HG02678 (cell line): ENCODE measurements around the gene PODXL.

Experiments used
- ATAC-seq: cut with Tn5 transposase; IDR thresholded peaks from one replicate; pipeline ENCODE4 v1.9.1; 2021; ENCODE audit warnings: mild to moderate bottlenecking, moderate library complexity; ENCODE audit not compliant: unreplicated experiment

Gene PODXL

GRCh38 chr7:131556053-131556908, at the start of gene PODXL:
Gene PODXL, minus strand, starts transcription at chr7:131556628. Its CDS starts 269 bp downstream, at chr7:131556359.
- peak; percentile 78 for ATAC-seq

GRCh38 chr7:131605280-131605878, 49.0 kb upstream of the PODXL start:
- ATAC-seq = no peak

GRCh38 chr7:131604841-131605279, 48.4 kb upstream of the PODXL start:
- ATAC-seq = no peak

GRCh38 chr7:131603932-131604331, 47.5 kb upstream of the PODXL start:
- no peak for ATAC-seq

- no peak for ATAC-seq
Measured at GRCh38 chr7:131602994-131603372, 46.6 kb upstream of the PODXL start.

GRCh38 chr7:131602304-131602993, 46.0 kb upstream of the PODXL start:
- no peak for ATAC-seq

- no peak for ATAC-seq
Measured at GRCh38 chr7:131600085-131600881, 43.9 kb upstream of the PODXL start.

- no peak for ATAC-seq
Measured at GRCh38 chr7:131596785-131597184, 40.4 kb upstream of the PODXL start.

GRCh38 chr7:131595699-131596098, 39.3 kb upstream of the PODXL start:
- no peak for ATAC-seq

GRCh38 chr7:131591687-131592319, 35.4 kb upstream of the PODXL start:
- ATAC-seq = no peak

GRCh38 chr7:131587315-131587923, 31.0 kb upstream of the PODXL start:
- no peak for ATAC-seq

- ATAC-seq = no peak
Measured at GRCh38 chr7:131586759-131587158, 30.3 kb upstream of the PODXL start.

GRCh38 chr7:131586259-131586658, 29.8 kb upstream of the PODXL start:
- ATAC-seq = no peak

- ATAC-seq = no peak
Measured at GRCh38 chr7:131583430-131583829, 27.0 kb upstream of the PODXL start.

GRCh38 chr7:131581241-131582051, 25.0 kb upstream of the PODXL start:
- no peak for ATAC-seq

- no peak for ATAC-seq
Measured at GRCh38 chr7:131578602-131579001, 22.2 kb upstream of the PODXL start.

- no peak for ATAC-seq
Measured at GRCh38 chr7:131574741-131575140, 18.3 kb upstream of the PODXL start.

GRCh38 chr7:131570401-131570800, 14.0 kb upstream of the PODXL start:
- ATAC-seq = no peak

GRCh38 chr7:131568970-131569369, 12.5 kb upstream of the PODXL start:
- no peak for ATAC-seq
